OCI-LY7 (cell line): ENCODE data around the gene SERTAD3. TPM values are rescaled to one million over a fixed set of nuclear protein-coding genes. Genes with fewer than 3 reads are reported as not detected.

Experiments used
- BruUV-seq: library from RNA; stranded (reverse); fragments of 400-500 nt; replicated peaks from 2 replicates; lab custom pipeline; 2021; lab: Mats Ljungman, UMichigan
- CTCF ChIA-PET: fragments of 300-600 bp; sonication (Branson Sonifier 250); formaldehyde crosslinking; loops from one replicate; lab custom pipeline; 2022; ENCODE audit warnings: antibody characterized with exemption; ENCODE audit not compliant: unreplicated experiment; lab: Charles Lee
- POLR2A ChIA-PET: fragments of 300-600 bp; sonication (Branson Sonifier 250); formaldehyde crosslinking; loops from one replicate; lab custom pipeline; 2022; ENCODE audit warnings: antibody characterized with exemption; lab: Charles Lee
- DNase-seq: peaks from one replicate; pipeline ENCODE4 v3.0.0-alpha.2; 2015; ENCODE audit warnings: low spot score
- H2AFZ ChIP-seq: fragments of 200-600 bp; sonication (generic), shearing (Covaris generic); 2 replicates; pipeline ENCODE4 v1.6.1; 2014; ENCODE audit warnings: mild to moderate bottlenecking, antibody characterized with exemption, low read length, moderate library complexity
- H3K27ac ChIP-seq: fragments of 200-600 bp; sonication (generic); 2 replicates; pipeline ENCODE4 v1.5.1; 2014; ENCODE audit warnings: mixed run types, low read depth, mild to moderate bottlenecking, moderate library complexity, low read length, inconsistent platforms; ENCODE audit not compliant: poor library complexity, severe bottlenecking
- H3K36me3 ChIP-seq: fragments of 200-600 bp; sonication (generic); 2 replicates; pipeline ENCODE4 v1.6.1; 2014; ENCODE audit warnings: mild to moderate bottlenecking, antibody characterized with exemption, low read length, moderate library complexity, mixed read lengths; ENCODE audit not compliant: insufficient read depth
- H3K4me1 ChIP-seq: fragments of 200-600 bp; sonication (generic); 2 replicates; pipeline ENCODE4 v1.5.1; 2014; ENCODE audit warnings: mild to moderate bottlenecking, low read length; ENCODE audit not compliant: insufficient read depth, poor library complexity, severe bottlenecking
- H3K4me2 ChIP-seq: fragments of 200-600 bp; sonication (generic); 2 replicates; pipeline ENCODE4 v1.6.1; 2014; ENCODE audit warnings: mild to moderate bottlenecking, low read length
- H3K4me3 ChIP-seq: fragments of 200-600 bp; sonication (generic); 2 replicates; pipeline ENCODE4 v1.5.1; 2014; ENCODE audit warnings: mild to moderate bottlenecking, low read depth, low read length; ENCODE audit not compliant: poor library complexity, severe bottlenecking
- H3K79me2 ChIP-seq: fragments of 200-600 bp; sonication (generic); 2 replicates; pipeline ENCODE4 v1.6.1; 2016; ENCODE audit warnings: low read depth, mild to moderate bottlenecking, low read length, moderate library complexity, mixed read lengths; ENCODE audit not compliant: insufficient read depth
- H3K9me2 ChIP-seq: fragments of 200-600 bp; sonication (generic); 2 replicates; pipeline ENCODE4 v1.6.1; 2016; ENCODE audit warnings: mild to moderate bottlenecking, low read length, mixed read lengths; ENCODE audit not compliant: insufficient read depth
- H3K9me3 ChIP-seq: fragments of 200-600 bp; sonication (generic); 2 replicates; pipeline ENCODE4 v1.6.1; 2014; ENCODE audit warnings: mild to moderate bottlenecking, mixed run types, low read length, mixed read lengths
- H4K20me1 ChIP-seq: fragments of 200-600 bp; sonication (generic); 2 replicates; pipeline ENCODE4 v1.6.1; 2014; ENCODE audit warnings: mild to moderate bottlenecking, antibody characterized with exemption, low read length, moderate library complexity, mixed read lengths; ENCODE audit not compliant: insufficient read depth
- CTCF ChIP-seq: fragments of 200-600 bp; sonication (generic); conservative IDR thresholded peaks from 2 replicates; pipeline ENCODE4 v1.5.1; 2014; ENCODE audit warnings: mild to moderate bottlenecking, antibody characterized with exemption, low read length, moderate library complexity, mixed read lengths
- EZH2phosphoT487 ChIP-seq: fragments of 200-600 bp; sonication (generic); IDR thresholded peaks from 2 replicates; pipeline ENCODE4 v1.6.1; 2018; ENCODE audit warnings: low read depth, borderline replicate concordance, mild to moderate bottlenecking, mixed run types, antibody characterized with exemption, low read length, moderate library complexity, mixed read lengths
- intact Hi-C: fragments of 100-400 bp; cut with micrococcal nuclease; formaldehyde crosslinking; loops from one replicate; pipeline ENCODE4 v1.10.0; 2022; ENCODE audit not compliant: unreplicated experiment
- total RNA-seq, 2 experiments: library from RNA; depleted of rRNA in 1 of 2; stranded (reverse); fragments of >200 nt in 1 of 2; shearing (Covaris generic) in 1 of 2; gene quantifications; 2 replicates each; pipeline ENCODE4 v1.2.3, GENCODE V29; 2014 to 2022

SERTAD3 gene
- total RNA-seq, 2 experiments from 2014 or later, result 12.2 to 18.6 TPM

DNA sequence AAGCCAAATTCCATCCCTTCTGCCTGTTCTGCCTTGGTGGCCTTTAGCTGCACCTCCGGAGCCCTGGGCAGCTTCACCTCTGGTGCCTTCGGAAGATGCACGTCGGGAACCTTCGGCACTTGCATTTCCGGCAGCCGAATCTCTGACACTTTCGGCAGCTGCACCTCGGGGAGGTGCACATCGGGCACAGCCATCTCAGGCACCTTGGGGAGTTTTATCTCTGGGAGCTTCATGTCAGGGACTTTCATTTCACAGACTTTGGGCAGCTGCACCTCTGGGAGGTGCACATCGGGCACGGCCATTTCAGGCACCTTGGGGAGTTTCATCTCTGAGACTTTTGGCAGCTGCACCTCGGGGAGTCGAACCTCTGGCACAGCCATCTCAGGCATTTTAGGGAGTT lies 48.2 kb downstream of the SERTAD3 start:
- no peak overlapping the region for H2AFZ ChIP-seq
- H3K4me3 ChIP-seq, result no peak overlapping the region
- no peak overlapping the region for H3K4me2 ChIP-seq
- no peaks in the 10 kb centered on the region for H3K79me2 ChIP-seq
- POLR2A ChIA-PET, result no interaction called here
- intact Hi-C loops, result no loop called here
- no TSS peak for BruUV-seq
- H3K4me1 ChIP-seq, result peaks cover 5% of the 10 kb centered on the region
- no peaks in the 10 kb centered on the region for H4K20me1 ChIP-seq
- no peak overlapping the region for H3K27ac ChIP-seq
- DNase-seq, result no peak
- H3K36me3 ChIP-seq, result no peaks in the 10 kb centered on the region
- H3K9me3 ChIP-seq, result no peaks in the 10 kb centered on the region
- no peak for TF ChIP-seq EZH2phosphoT487
- H3K9me2 ChIP-seq, result no peaks in the 10 kb centered on the region
- CTCF ChIA-PET, result no interaction called here

DNA sequence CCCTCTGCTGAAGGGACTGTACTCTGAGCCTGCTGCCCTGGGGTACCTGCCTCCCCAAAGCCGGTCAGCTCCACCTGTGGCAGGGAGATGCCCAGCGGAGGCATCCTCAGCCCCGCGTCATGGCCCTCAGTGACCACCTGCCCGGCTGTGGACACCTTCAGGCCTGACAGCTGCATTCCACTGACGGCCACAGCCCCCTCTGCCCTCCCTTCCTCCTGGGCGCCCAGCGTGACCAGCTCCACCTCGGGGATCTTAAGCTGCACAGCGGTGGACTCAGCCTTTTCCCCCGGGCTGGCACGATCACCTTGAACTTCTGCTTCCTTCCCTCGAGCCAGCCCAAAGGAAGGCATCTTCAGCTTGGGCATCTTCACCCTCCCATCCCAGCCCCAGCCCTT lies 49.3 kb downstream of the SERTAD3 start:
- Histone ChIP-seq H3K4me1 (peaks cover 5% of the 10 kb centered on the region), H3K27ac (no peak overlapping the region), H3K9me3 (no peaks in the 10 kb centered on the region), H2AFZ (no peak overlapping the region), H3K4me2 (no peak overlapping the region), H3K9me2 (no peaks in the 10 kb centered on the region), H3K79me2 (no peaks in the 10 kb centered on the region), H4K20me1 (no peaks in the 10 kb centered on the region), H3K4me3 (no peak overlapping the region), H3K36me3 (no peaks in the 10 kb centered on the region)
- no TSS peak for BruUV-seq
- CTCF ChIA-PET, result no interaction called here
- POLR2A ChIA-PET, result no interaction called here
- intact Hi-C loops, result no loop called here
- TF ChIP-seq CTCF (no peak), EZH2phosphoT487 (no peak)
- DNase-seq, result no peak

- Histone ChIP-seq H3K27ac (no peak overlapping the region), H3K36me3 (no peaks in the 10 kb centered on the region), H3K4me3 (no peak overlapping the region), H4K20me1 (no peaks in the 10 kb centered on the region), H2AFZ (no peak overlapping the region), H3K9me3 (no peaks in the 10 kb centered on the region), H3K9me2 (no peaks in the 10 kb centered on the region), H3K4me2 (no peak overlapping the region), H3K79me2 (no peaks in the 10 kb centered on the region), H3K4me1 (peaks cover 5% of the 10 kb centered on the region)
- no peak for DNase-seq
- POLR2A ChIA-PET, result no interaction called here
- intact Hi-C loops, result loop anchor here (1.0 kb wide), 1 partner anchor 50 kb away; the partner anchor contains the start of gene SERTAD3
- no peak for TF ChIP-seq CTCF
- TF ChIP-seq EZH2phosphoT487, result no peak
- CTCF ChIA-PET, result no interaction called here
- BruUV-seq, result no TSS peak
These were observed 50.0 kb downstream of the SERTAD3 start for GRCh38 chr19:40393894-40394815.
